NCI-H1694 (cell line): ENCODE data around the gene MERTK.

Experiments
- DNase-seq: peaks from one replicate; lab custom pipeline; 2025; lab: John Stamatoyannopoulos, UW

Gene MERTK

GRCh38 chr2:112077814-112078213 lies 179.4 kb downstream of the MERTK start:
- no peak for DNase-seq
